ENCODE measurements around the gene SRXN1.
"Not testable (repeated sequence)": the region's sequence is repeated elsewhere in the genome, so short reads cannot be mapped to it uniquely, and the experiment has no call there.

SRXN1 gene

DNA sequence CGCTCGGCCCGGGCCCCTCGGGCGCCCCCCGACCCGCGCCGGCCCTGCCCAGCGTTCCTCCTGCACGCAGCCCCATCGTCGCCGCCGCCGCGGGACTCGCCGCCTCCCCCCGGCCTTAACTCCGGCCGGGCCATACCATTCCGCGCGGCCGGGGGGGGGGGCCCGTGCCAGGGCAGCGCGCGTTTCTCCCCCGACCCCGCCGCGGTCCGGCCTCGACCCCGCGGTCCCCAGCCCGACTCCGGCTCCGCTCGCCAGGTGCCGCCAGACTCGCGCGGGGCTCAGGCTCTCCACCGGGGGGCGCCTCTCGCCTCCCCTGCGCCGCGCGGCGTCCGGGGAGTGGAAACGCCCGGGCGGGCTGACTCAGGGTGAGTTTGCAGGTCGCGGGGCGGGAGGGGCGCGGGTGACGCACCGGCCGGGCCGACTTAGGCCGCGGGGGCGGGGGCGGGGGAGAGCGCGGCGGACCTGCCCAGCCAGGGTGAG is at the start of gene SRXN1:
Gene SRXN1, minus strand, starts transcription at position 91 of the 480 bp plus-strand sequence. Its CDS starts 15 bp downstream, at position 76.
- DNase-seq (ENCODE audit: low read depth) = peak; percentile 59

DNA sequence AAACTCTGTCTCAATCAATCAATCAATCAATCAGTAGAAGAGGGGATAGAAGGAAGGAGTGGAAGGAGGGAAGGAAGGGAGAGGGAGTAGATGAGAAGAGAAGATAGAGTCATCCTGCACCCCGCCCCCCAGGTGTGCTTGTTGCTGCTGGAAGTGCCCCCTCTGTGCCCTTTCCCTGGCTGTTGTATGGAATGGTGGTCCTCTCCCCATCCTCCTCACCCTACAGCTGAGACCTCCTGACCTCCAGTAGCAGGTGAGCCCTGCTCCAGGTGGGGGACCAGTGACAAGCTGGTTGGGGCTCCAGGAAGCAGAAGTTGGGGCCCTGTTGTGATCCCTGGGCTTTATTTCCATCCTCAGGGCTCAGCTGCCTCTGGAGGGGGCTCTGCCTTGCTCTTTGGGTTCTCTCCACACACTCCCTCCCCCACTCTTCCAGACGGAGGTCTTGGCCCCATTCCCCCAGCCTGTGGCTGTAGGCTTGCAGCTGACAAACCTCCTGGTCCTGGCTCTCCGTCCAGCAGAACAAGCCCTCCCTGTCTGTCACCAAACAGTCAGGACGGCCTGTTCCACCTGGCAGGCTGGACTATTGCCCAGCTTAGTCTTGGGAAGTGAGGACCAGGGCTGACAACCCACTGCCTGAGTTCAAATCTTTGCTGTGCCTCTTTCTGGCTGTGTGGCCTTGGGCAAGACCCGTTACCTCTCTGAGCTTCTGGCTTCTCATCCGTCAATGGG is 48.6 kb upstream of the SRXN1 start:
- no peak for DNase-seq (ENCODE audit: low read depth)

DNA sequence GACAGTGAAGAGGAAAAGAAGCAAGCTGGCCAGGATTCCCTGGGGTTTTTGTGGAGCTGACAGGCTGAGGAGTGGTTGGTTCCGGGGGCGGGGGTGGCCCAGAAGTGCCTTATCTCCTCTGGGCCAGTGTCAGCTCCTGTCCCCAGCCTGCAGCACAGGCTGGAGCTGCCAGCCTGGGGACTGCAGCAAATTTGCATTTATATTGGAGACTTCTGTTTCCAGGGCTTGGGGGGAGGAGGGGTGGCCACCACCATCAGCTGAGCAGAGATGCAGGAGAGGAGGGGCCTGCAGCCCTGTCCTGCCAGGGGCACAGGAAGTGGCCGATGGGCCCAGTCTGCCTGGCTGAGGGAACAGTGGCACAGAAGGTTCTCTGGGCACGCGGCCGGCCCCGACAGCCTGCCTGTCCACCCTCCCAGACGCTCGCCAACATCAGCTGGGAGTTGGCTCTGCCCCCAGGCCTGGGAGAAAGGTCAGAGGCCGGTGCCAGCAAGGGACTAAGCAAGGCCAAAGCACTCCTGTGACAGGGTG is 46.9 kb upstream of the SRXN1 start:
- no peak for DNase-seq (ENCODE audit: low read depth)

DNA sequence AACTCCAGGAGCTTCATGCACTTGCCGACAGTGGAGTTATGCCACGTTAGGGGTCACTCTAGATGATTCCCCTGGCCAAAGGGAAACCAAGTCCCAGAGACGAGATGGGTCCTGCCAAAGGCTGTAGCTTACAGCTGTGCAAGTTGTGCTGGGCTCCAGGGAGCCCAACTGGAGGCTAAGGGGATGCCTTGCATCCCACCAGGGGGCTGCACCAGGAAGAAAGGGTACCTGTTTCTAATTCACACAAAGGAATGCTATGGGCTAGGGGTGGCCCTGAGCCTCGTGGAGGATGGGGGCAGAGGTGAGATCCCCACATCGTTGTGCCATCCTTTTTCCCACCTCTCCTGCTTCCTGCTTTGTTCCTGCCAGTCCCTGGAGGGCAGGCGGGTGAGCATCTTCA is 46.3 kb upstream of the SRXN1 start:
- no peak for DNase-seq (ENCODE audit: low read depth)

DNA sequence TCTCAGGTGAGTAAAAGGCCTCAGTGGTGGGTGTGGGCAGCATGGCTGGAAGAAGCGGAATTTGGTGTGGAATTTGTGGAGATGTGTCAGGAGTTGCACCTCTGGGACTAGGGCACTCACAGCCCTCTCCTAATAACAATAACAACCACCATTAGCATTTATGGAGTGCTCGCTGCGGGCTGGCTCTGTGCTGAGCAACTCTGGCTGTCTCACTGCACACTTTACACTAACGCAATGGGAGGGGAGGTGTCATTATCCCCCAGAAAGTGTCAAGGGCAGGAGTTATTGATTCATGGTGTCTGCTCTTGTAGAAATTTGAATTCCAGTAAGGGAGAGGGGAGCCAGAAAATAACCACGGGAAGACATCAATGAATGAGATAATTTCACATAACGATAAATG is 45.3 kb upstream of the SRXN1 start:
- no peak for DNase-seq (ENCODE audit: low read depth)

GRCh38 chr20:697826-698225 is 44.8 kb upstream of the SRXN1 start:
- DNase-seq (ENCODE audit: low read depth) = no peak

- no peak for DNase-seq (ENCODE audit: low read depth)
These were observed 42.3 kb upstream of the SRXN1 start for GRCh38 chr20:695165-695866.

DNA sequence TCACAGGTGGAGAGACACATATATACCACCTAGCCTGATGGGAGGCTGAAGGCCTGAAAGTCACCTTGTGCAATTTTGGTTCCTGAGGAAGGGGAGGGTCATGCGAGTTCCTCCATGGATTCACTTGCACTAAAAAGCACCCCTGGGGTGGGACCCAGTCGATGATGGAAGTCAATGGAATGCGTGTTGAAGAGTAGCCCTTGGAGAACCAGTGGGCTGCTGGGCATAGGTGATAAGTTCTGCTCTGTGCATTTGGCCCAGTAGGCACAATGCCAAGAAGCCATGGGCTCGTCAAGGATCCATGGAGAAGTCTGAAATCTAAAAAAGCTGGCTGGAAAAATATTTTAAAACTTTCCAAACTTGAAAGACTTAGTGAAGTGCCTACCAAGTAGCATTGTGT is 41.5 kb upstream of the SRXN1 start:
- DNase-seq (ENCODE audit: low read depth) = no peak

- DNase-seq (ENCODE audit: low read depth) = not testable (repeated sequence)
These were observed 40.8 kb upstream of the SRXN1 start for GRCh38 chr20:693786-694185.

DNA sequence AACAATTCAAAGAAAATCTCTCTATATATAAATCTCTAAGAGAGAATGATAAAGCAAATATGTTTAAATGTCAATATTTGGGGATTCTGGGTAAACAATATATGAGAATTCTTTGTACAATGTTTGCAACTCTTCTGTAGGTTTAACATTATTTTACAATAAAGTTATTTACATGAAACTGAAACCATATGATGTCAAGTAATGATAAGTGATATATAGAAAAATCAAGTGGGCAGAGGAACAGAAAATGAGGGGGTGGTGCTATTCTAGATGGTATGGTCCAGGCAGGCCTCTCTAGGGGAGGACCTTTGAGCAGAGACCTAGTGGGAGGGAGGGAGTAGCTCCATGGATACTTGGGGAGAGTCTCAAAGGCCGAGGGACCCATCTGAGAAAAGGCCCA is 39.0 kb upstream of the SRXN1 start:
- no peak for DNase-seq (ENCODE audit: low read depth)

DNA sequence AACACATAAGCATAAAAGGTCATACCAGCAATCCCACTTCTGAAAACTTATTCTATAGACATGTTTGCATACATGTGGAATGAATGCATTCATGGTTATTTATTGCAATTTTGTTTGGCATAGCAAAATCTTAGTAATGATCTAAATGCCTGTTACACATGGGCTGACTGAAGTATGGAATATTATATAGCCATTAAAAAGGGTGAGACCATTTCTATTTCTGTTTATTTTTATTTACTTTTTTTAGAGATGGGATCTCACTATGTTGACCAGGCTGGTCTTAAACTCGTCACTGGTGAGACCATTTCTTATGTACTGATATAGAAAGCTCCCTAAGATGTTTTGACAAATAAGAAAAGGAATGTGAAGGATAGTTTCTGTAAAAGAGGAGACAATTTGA is 36.9 kb upstream of the SRXN1 start:
- no peak for DNase-seq (ENCODE audit: low read depth)

- DNase-seq (ENCODE audit: low read depth) = no peak
These were observed 36.3 kb upstream of the SRXN1 start for GRCh38 chr20:689348-689747.

GRCh38 chr20:688809-689212 is 35.8 kb upstream of the SRXN1 start:
- no peak for DNase-seq (ENCODE audit: low read depth)

- DNase-seq (ENCODE audit: low read depth) = no peak
These were observed 34.6 kb upstream of the SRXN1 start for GRCh38 chr20:687468-688203.

- no peak for DNase-seq (ENCODE audit: low read depth)
These were observed 31.8 kb upstream of the SRXN1 start for GRCh38 chr20:684676-685319.

DNA sequence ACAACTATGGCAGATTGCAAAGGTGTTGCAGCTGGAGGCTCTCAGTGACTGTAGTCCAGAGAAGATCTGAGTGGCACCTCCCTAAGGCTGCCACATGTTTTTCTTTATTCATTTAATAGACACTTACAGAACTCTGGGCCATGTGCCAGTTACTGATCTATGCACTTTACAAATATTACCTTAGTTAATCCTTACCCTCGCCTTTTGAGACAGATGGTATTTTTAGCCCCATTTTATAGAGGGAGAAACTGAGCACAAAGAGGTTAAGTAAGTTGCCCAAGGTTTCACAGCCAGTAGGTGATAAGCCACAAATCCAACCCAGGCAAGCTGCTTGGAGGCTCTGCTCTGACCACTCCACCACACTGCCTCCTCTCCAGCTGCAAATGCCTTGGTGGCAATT is 29.1 kb upstream of the SRXN1 start:
- DNase-seq (ENCODE audit: low read depth) = no peak

GRCh38 chr20:680638-681187 is 27.7 kb upstream of the SRXN1 start:
- DNase-seq (ENCODE audit: low read depth) = no peak

DNA sequence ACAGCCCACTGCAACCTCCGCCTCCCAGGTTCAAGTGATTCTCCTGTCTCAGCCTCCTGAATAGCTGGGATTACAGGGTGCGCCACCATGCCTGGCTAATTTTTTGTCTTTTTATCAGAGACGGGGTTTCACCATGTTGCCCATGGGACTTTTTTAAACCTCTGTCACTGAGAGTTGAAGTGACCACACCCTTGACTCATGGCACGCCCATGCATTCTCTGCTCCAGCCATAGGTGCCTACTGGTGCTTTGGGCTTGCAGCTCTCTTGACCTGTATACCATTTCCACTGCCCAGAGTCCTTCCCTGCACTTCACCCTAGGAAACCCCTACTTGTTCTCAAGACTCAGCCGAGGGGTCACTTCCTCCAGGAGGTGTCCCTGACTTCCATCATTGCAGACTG is 25.0 kb upstream of the SRXN1 start:
- no peak for DNase-seq (ENCODE audit: low read depth)

- no peak for DNase-seq (ENCODE audit: low read depth)
These were observed 24.0 kb upstream of the SRXN1 start for GRCh38 chr20:676967-677366.

GRCh38 chr20:676315-676937 is 23.4 kb upstream of the SRXN1 start:
- DNase-seq (ENCODE audit: low read depth) = no peak
